Amniotic epithelial cell (primary cell): ENCODE data around the gene COQ6.
"Not testable (repeated sequence)": the region's sequence is repeated elsewhere in the genome, so short reads cannot be mapped to it uniquely, and the experiment has no call there.

Experiments
- DNase-seq: peaks from one replicate; pipeline ENCODE4 v3.0.0-alpha.2; 2010; ENCODE audit warnings: low read depth

COQ6 gene

GRCh38 chr14:73949752-73950734 is at the start of gene COQ6, which contains the start of gene FAM161B:
COQ6 (plus strand) TSS chr14:73950302; CDS start chr14:73950333, 31 bp downstream.
FAM161B (minus strand) TSS chr14:73950094; CDS start chr14:73950026, 68 bp downstream.
- peak; percentile 97 for DNase-seq

DNA sequence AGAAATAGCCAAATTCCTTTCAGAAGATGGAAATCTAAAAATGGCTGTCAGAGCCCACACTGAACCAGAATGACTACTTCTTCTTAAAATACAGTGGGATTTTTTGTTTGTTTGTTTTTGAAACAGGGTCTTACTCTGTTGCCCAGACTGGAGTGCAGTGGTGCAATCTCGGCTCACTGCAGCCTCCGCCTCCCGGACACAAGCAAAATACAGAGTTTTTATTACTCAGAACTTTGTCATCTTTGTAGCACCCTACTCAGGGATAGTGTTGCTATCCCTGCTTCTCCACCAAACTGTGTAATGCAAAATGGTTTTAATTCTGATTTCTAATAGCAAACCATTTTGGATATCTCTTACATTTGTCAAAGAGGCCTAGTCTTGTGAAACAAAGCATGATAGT is 47.1 kb upstream of the COQ6 start:
- DNase-seq, result no peak

- peak; percentile 51 for DNase-seq
Measured at GRCh38 chr14:73909681-73910080, 40.4 kb upstream of the COQ6 start.

- peak; percentile 90 for DNase-seq
Measured at GRCh38 chr14:73913256-73913655, 36.8 kb upstream of the COQ6 start.

GRCh38 chr14:73916324-73916723 is 33.8 kb upstream of the COQ6 start:
- DNase-seq, result peak; percentile 31

- DNase-seq, result not testable (repeated sequence)
Measured at GRCh38 chr14:73919457-73919856, 30.6 kb upstream of the COQ6 start.

DNA sequence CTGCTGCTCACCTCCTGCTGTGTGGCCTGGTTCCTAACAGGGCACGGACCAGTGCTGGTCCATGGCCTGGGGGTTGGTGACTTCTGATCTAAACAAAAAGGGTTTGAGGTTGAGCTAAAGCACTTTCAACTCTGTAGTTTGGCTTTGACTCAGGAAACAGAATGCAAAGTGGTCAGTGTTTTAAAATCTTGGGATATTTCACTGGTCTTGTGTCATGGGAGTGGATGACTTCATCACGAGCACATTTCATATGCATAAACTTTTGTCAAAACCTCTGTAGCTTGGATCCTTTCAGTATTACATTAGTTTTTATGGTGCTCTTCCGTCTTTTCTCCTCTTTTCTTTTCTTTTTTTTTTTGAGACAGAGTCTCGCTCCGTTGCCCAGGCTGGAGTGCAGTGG is 25.8 kb upstream of the COQ6 start:
- DNase-seq, result peak; percentile 17

- DNase-seq, result no peak
Measured at GRCh38 chr14:73935666-73936065, 14.4 kb upstream of the COQ6 start.

DNA sequence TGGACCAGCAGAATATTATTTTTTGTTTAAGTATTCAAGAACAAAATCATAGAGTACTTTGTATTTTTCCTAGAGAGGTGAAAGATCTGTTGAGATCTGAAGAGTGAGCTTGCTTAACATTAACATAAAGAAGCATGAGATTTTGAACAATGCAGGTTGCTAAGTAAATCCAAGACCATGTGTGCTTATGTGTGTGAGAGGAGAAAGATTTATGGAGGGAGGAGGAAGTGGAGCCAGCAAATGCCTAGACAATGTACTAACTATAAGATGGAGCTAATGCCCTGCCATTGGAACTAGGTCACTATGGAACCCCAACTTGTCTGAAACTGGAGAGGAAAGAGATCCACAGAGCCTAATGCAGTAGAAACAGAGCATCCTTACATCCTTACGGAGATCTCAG is 13.6 kb upstream of the COQ6 start:
- no peak for DNase-seq

- DNase-seq, result no peak
Measured at GRCh38 chr14:73937012-73937411, 13.1 kb upstream of the COQ6 start.

DNA sequence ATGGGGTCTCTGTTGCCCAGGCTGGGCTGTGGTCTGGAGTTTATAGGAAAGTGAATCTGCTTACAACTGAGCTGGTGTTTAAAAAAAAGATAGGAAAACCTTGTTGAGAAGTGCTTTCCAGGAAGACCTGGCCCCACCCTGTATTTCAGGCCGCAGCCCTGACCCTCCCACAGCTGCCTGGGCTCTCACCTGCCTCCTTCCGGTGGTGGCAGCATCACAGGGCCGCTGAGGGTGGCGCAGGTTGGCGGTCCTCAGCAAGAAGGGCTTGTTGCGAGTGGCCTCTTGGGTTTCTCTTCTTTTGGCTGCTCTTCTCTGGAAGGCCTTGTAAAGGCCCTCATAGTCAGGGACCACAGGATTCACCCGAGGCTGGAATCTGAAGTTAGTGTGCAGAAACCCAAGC is 7.9 kb upstream of the COQ6 start:
- no peak for DNase-seq

DNA sequence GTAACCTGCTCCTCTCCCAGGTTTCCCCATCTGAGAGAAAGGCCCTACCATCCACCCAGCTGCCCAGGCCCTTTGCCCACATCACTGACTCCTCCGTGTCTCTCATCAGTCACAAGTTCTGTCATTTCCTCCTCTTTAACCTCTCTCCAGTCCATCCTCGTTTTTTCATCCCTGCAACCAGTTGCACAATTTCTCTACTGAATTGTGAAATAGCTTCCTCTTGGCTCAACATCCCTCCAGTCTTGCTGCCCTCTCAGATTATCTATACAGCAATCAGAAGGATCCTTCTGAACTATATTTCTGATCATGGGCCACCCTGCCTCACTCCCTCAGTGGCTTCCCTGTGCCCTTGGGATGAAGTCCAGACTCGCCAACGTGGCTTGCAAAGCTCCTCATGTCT is 7.0 kb upstream of the COQ6 start:
- DNase-seq, result peak; percentile 90

GRCh38 chr14:73944432-73945158 is 5.5 kb upstream of the COQ6 start:
- DNase-seq, result no peak

GRCh38 chr14:73945159-73945670 is 4.9 kb upstream of the COQ6 start:
- no peak for DNase-seq

GRCh38 chr14:73953731-73954130 is 3.6 kb downstream of the COQ6 start:
- no peak for DNase-seq

DNA sequence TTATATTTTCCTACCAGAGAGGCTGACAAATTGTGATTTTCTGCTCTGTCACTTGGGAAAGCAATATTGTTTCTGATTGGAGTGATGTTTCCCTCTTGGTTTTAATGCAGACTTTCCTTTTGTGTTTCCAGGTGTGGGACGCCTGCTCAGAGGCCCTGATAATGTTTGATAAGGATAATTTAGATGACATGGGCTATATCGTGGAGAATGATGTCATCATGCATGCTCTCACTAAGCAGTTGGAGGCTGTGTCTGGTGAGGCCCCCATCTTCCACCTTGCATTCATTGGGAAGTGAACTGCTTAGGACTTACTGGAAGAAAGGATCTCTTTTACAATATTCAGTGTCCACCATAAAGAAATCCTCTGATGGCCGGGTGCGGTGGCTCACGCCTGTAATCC is 5.6 kb downstream of the COQ6 start:
- DNase-seq, result no peak

- DNase-seq, result no peak
Measured at GRCh38 chr14:73958591-73958990, 8.5 kb downstream of the COQ6 start.

DNA sequence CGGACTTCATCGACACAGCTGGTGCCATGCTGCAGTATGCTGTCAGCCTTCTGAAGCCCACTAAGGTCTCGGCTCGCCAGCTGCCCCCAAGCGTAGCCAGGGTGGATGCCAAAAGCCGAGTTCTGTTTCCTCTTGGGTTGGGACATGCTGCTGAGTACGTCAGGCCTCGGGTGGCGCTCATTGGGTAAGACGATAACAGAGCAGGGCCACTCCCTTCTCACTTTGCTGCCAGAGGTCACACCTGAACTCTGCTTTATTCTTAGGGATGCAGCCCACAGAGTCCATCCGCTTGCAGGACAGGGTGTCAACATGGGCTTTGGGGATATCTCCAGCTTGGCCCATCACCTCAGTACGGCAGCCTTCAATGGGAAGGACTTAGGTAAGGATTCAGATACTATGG is 11.1 kb downstream of the COQ6 start:
- DNase-seq, result no peak

DNA sequence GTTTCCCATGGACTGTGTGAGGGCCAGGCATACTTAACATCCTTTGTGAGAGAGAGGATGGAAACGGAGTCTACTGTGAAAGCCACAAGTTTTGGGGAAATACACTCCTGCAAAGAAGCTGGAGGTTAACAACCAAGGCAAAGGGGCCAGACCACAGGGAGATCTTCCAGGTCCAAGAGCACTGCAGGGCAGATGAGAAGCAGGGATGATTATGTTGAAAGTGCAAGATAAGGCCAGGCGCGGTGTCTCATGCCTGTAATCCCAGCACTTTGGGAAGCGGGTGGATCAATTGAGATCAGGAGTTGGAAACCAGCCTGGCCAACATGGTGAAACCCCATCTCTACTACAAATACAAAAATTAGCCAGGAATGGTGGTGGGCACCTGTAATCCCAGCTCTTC is 15.1 kb downstream of the COQ6 start:
- DNase-seq, result peak; percentile 61

DNA sequence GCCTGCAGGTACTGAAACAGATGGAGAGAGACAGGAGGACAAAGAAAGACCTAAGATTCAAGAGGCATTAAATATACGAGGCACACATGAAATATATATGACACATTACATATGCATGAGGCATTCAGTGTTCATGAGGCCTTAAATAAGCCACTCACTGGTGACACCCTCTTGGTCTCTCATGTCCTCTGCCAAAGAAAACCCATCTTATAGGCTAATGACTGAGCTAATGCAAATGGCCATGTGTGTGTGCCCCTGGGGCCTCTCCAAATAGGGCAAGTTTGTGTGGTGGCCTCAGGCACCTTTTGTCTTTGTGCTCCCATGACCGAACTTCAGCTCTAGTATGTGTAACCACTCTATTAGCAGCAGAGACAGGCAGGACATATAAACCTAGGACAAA is 18.8 kb downstream of the COQ6 start:
- DNase-seq, result no peak

- no peak for DNase-seq
Measured at GRCh38 chr14:73973497-73973896, 23.4 kb downstream of the COQ6 start.

GRCh38 chr14:73976125-73976524 is 26.0 kb downstream of the COQ6 start:
- DNase-seq, result no peak

- peak; percentile 67 for DNase-seq
Measured at GRCh38 chr14:73977896-73978295, 27.8 kb downstream of the COQ6 start.
